SKM-1 treated with dmso at 0.1 percent for 144 hours (cell line): Measurements from ENCODE around the gene ARHGEF28.

ENCODE experiments used
- DNase-seq: peaks from one replicate; lab custom pipeline; 2025; ENCODE audit not compliant: unreplicated experiment; lab: John Stamatoyannopoulos, UW

ARHGEF28 gene

GRCh38 chr5:73985145-73985544 is 359.1 kb downstream of the ARHGEF28 start:
- no peak for DNase-seq

- no peak for DNase-seq
Observed at GRCh38 chr5:73986729-73987128, 360.7 kb downstream of the ARHGEF28 start.

- no peak for DNase-seq
Observed at GRCh38 chr5:73987915-73988314, 361.9 kb downstream of the ARHGEF28 start.

GRCh38 chr5:73989956-73990355 is 364.0 kb downstream of the ARHGEF28 start:
- no peak for DNase-seq
